Loucy (cell line): ENCODE measurements around the gene CACNB2.

Experiments used
- H2AFZ ChIP-seq: fragments of 200-600 bp; sonication (generic); 2 replicates; pipeline ENCODE4 v1.6.0; 2016; ENCODE audit warnings: antibody characterized with exemption, mild to moderate bottlenecking, low read length, moderate library complexity
- H3F3A ChIP-seq: fragments of 200-600 bp; 2 replicates; pipeline ENCODE4 v1.6.0; 2016; ENCODE audit warnings: antibody characterized with exemption, low read depth, mild to moderate bottlenecking
- H3K27me3 ChIP-seq: fragments of 200-600 bp; sonication (generic); 2 replicates; pipeline ENCODE4 v1.6.1; 2014; ENCODE audit warnings: low read length, mild to moderate bottlenecking; ENCODE audit not compliant: insufficient read depth, poor library complexity, severe bottlenecking
- H3K36me3 ChIP-seq: fragments of 200-600 bp; sonication (generic); 2 replicates; pipeline ENCODE4 v1.6.1; 2016; ENCODE audit warnings: low read length; ENCODE audit not compliant: insufficient read depth
- H3K4me1 ChIP-seq: fragments of 200-600 bp; sonication (generic); 2 replicates; pipeline ENCODE4 v1.5.1; 2014; ENCODE audit warnings: low read length, mild to moderate bottlenecking; ENCODE audit not compliant: insufficient read depth, poor library complexity, severe bottlenecking
- H3K4me2 ChIP-seq: fragments of 200-600 bp; sonication (generic); 2 replicates; pipeline ENCODE4 v1.6.0; 2014; ENCODE audit warnings: antibody characterized with exemption, low read length, low read depth, mild to moderate bottlenecking; ENCODE audit not compliant: poor library complexity, severe bottlenecking
- H3K4me3 ChIP-seq: fragments of 200-600 bp; sonication (generic); 2 replicates; pipeline ENCODE4 v1.5.1; 2014; ENCODE audit warnings: low read length, mild to moderate bottlenecking, mixed read lengths; ENCODE audit not compliant: poor library complexity, severe bottlenecking
- H3K79me2 ChIP-seq: fragments of 200-600 bp; sonication (generic); 2 replicates; pipeline ENCODE4 v1.6.1; 2014; ENCODE audit warnings: low read length; ENCODE audit not compliant: insufficient read depth
- H3K9ac ChIP-seq: fragments of 200-600 bp; sonication (generic); 2 replicates; pipeline ENCODE4 v1.6.0; 2014; ENCODE audit warnings: mild to moderate bottlenecking, low read depth, low read length, moderate library complexity; ENCODE audit not compliant: poor library complexity, severe bottlenecking
- H3K9me2 ChIP-seq: fragments of 200-600 bp; sonication (generic); replicated peaks from 2 replicates; pipeline ENCODE4 v1.6.1; 2016; ENCODE audit warnings: low read depth, low read length, mixed read lengths
- H3K9me3 ChIP-seq: fragments of 200-600 bp; sonication (generic); 2 replicates; pipeline ENCODE4 v1.6.1; 2014; ENCODE audit warnings: mild to moderate bottlenecking, antibody characterized with exemption, low read length, low read depth; ENCODE audit not compliant: insufficient read depth
- H4K20me1 ChIP-seq: fragments of 200-600 bp; sonication (generic); 2 replicates; pipeline ENCODE4 v1.6.0; 2014; ENCODE audit warnings: antibody characterized with exemption, low read length, mild to moderate bottlenecking; ENCODE audit not compliant: insufficient read depth, poor library complexity, severe bottlenecking
- EZH2phosphoT487 ChIP-seq: fragments of 200-600 bp; IDR thresholded peaks from 2 replicates; pipeline ENCODE4 v1.6.1; 2018; ENCODE audit warnings: antibody characterized with exemption, mild to moderate bottlenecking, moderate library complexity, borderline replicate concordance
- TF ChIP-seq, protein P1 (sequence below): fragments of 200-600 bp; sonication (generic); conservative IDR thresholded peaks from 2 replicates; pipeline ENCODE4 v1.5.1; 2014; ENCODE audit warnings: mild to moderate bottlenecking, antibody characterized with exemption, low read length

The CACNB2 gene

DNA sequence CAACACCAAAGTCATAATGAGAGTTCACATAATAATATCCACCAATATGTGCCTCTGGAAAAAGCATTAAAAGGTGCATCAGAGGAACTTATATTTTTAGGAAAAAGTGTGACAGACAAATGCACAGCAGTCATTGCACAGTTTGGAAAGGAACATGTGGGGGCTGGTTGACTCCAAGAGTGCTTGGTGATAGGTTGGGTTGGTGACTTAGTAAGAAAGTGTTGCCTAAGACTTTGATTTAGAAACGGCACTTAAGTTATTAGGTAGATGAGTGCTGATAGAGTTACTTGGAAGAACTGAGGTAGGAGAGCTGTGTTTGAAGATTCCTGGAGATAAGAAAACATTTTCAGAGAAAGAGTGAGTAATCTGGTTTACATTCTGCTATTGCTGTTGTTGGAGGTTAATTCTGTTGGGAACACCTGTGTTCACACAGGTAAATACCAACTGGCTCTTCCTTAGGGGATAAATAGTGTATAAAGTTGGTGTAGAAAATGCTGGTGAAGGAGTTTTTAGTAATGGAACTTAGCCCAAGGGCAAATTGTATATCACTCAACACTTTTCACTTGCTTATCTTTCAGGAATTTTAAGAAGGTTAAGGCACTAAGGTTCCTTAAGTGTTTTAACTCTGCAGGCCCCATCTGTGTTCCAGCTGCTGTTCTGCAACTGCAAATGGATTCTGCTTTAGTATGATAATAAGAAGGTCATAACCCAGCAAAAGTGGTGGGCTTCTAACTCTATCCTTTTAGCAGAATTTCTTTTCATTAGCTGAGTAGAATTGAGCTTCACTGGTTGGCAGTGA, 315.1 kb downstream of the CACNB2 start:
- no peaks in the 10 kb centered on the region for H3K79me2 ChIP-seq
- no peaks in the 10 kb centered on the region for H3K9me3 ChIP-seq
- H2AFZ ChIP-seq: no peak overlapping the region
- H3K9ac ChIP-seq: no peak overlapping the region
- H3K4me3 ChIP-seq: no peak overlapping the region
- no peaks in the 10 kb centered on the region for H3F3A ChIP-seq
- peaks cover 7% of the 10 kb centered on the region for H3K4me1 ChIP-seq
- H3K27me3 ChIP-seq: no peaks in the 10 kb centered on the region
- TF ChIP-seq, protein P1, sequence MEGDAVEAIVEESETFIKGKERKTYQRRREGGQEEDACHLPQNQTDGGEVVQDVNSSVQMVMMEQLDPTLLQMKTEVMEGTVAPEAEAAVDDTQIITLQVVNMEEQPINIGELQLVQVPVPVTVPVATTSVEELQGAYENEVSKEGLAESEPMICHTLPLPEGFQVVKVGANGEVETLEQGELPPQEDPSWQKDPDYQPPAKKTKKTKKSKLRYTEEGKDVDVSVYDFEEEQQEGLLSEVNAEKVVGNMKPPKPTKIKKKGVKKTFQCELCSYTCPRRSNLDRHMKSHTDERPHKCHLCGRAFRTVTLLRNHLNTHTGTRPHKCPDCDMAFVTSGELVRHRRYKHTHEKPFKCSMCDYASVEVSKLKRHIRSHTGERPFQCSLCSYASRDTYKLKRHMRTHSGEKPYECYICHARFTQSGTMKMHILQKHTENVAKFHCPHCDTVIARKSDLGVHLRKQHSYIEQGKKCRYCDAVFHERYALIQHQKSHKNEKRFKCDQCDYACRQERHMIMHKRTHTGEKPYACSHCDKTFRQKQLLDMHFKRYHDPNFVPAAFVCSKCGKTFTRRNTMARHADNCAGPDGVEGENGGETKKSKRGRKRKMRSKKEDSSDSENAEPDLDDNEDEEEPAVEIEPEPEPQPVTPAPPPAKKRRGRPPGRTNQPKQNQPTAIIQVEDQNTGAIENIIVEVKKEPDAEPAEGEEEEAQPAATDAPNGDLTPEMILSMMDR: no peak
- TF ChIP-seq EZH2phosphoT487: no peak
- H3K4me2 ChIP-seq: no peak overlapping the region
- H4K20me1 ChIP-seq: no peaks in the 10 kb centered on the region
- H3K36me3 ChIP-seq: no peaks in the 10 kb centered on the region
- no peaks in the 10 kb centered on the region for H3K9me2 ChIP-seq

GRCh38 chr10:18456984-18457383, 316.8 kb downstream of the CACNB2 start:
- Histone ChIP-seq H3K79me2 (no peaks in the 10 kb centered on the region), H3K27me3 (no peaks in the 10 kb centered on the region), H3K9me3 (no peaks in the 10 kb centered on the region), H3K9me2 (no peaks in the 10 kb centered on the region), H3K4me3 (no peak overlapping the region), H3K36me3 (no peaks in the 10 kb centered on the region), H4K20me1 (no peaks in the 10 kb centered on the region), H3K9ac (no peak overlapping the region), H3K4me1 (peaks cover 7% of the 10 kb centered on the region), H3F3A (no peaks in the 10 kb centered on the region), H3K4me2 (no peak overlapping the region), H2AFZ (no peak overlapping the region)
- no peak for TF ChIP-seq EZH2phosphoT487
- TF ChIP-seq, protein P1: no peak

GRCh38 chr10:18460032-18460431, 319.8 kb downstream of the CACNB2 start:
- Histone ChIP-seq H3K9me3 (no peaks in the 10 kb centered on the region), H3K9ac (no peak overlapping the region), H2AFZ (no peak overlapping the region), H3K4me3 (no peak overlapping the region), H3K4me1 (peaks cover 7% of the 10 kb centered on the region), H3F3A (no peaks in the 10 kb centered on the region), H3K4me2 (no peak overlapping the region), H3K79me2 (no peaks in the 10 kb centered on the region), H3K36me3 (no peaks in the 10 kb centered on the region), H3K27me3 (no peaks in the 10 kb centered on the region), H3K9me2 (no peaks in the 10 kb centered on the region), H4K20me1 (no peaks in the 10 kb centered on the region)
- no peak for TF ChIP-seq EZH2phosphoT487
- TF ChIP-seq, protein P1: no peak
